Prostate gland (tissue), 2 donors: ENCODE results near the gene ADAM10. TPM values are rescaled to one million over a fixed set of nuclear protein-coding genes. Genes with fewer than 3 reads are reported as not detected.

Experiments used
- DNase-seq: peaks from one replicate; pipeline ENCODE4 v3.0.0-alpha.2; 2019; ENCODE audit warnings: low spot score
- H3K27ac ChIP-seq, 2 donors: fragments of 200-600 bp; sonication (generic); 2 replicates each; pipeline ENCODE4 v1.5.1; 2017 to 2019
- H3K27me3 ChIP-seq: fragments of 200-600 bp; sonication (generic); replicated peaks from 2 replicates; pipeline ENCODE4 v1.5.1; 2019; ENCODE audit not compliant: insufficient read depth
- H3K36me3 ChIP-seq, 2 donors: fragments of 200-600 bp; sonication (generic); 1 replicate in 1 of 2; 2 replicates in 1 of 2; pipeline versions ENCODE4 v1.5.1 to v1.8.1; 2017 to 2019
- H3K4me1 ChIP-seq: fragments of 200-600 bp; sonication (generic); replicated peaks from 2 replicates; pipeline ENCODE4 v1.5.1; 2019
- H3K4me3 ChIP-seq, 2 donors: fragments of 200-600 bp; sonication (generic); 2 replicates each; pipeline ENCODE4 v1.5.1; 2017 to 2019
- H3K9me3 ChIP-seq: fragments of 200-600 bp; sonication (generic); 2 replicates; pipeline ENCODE4 v1.5.1; 2017
- CTCF ChIP-seq, 4 experiments: fragments of 200-600 bp in 2 of 4; fragments of 450-650 bp in 2 of 4; sonication (generic) in 2 of 4; IDR thresholded peaks; 1 replicate in 3 of 4; 2 replicates in 1 of 4; pipeline ENCODE4 v1.5.1; 2016 to 2019; ENCODE audit warnings: antibody characterized with exemption in 4 of 4, mild to moderate bottlenecking in 2 of 4, moderate library complexity in 2 of 4
- POLR2A ChIP-seq: fragments of 450-650 bp; IDR thresholded peaks from one replicate; pipeline ENCODE4 v1.6.1; 2016; ENCODE audit warnings: antibody characterized with exemption, mild to moderate bottlenecking
- POLR2AphosphoS5 ChIP-seq: sonication (generic); formaldehyde crosslinking; IDR thresholded peaks from one replicate; pipeline ENCODE4 v1.6.1; 2017; ENCODE audit warnings: antibody characterized with exemption
- WGBS: methylation state at CpG from one replicate; pipeline ENCODE4 v1.1.5; 2018; 5-methylcytosine and 5-hydroxymethylcytosine counted together
- intact Hi-C: fragments of 100-400 bp; cut with DNase I; formaldehyde crosslinking; loops from one replicate; pipeline ENCODE4 v1.14.2; 2022
- total RNA-seq, 2 donors: library from RNA; depleted of rRNA; stranded (reverse); fragments of >200 nt; gene quantifications; one replicate each; pipeline ENCODE4 v1.1.0, GENCODE V29; 2016

Gene ADAM10
- total RNA-seq, 2 donors from 2014 or later, result 74.4 to 95.0 TPM

GRCh38 chr15:58597943-58598828 lies 151.3 kb downstream of the ADAM10 start:
- Histone ChIP-seq H3K27ac (no peak overlapping the region), H3K4me1 (no peaks in the 10 kb centered on the region), H3K9me3 (no peaks in the 10 kb centered on the region), H3K36me3 (no peaks in the 10 kb centered on the region), H3K27me3 (no peaks in the 10 kb centered on the region), H3K4me3 (no peak overlapping the region)
- no peak for TF ChIP-seq POLR2A
- TF ChIP-seq POLR2AphosphoS5, result no peak
- TF ChIP-seq CTCF (IDR thresholded peaks at IDR 0.05), result no peak
- no peak for DNase-seq
- 87% methylated on average over 4 of the region's 4 CpGs for WGBS
- intact Hi-C loops, result no loop called here

- H3K27me3 ChIP-seq, result no peaks in the 10 kb centered on the region
- WGBS, result 68% methylated on average over 3 of the region's 3 CpGs
- H3K36me3 ChIP-seq, result no peaks in the 10 kb centered on the region
- no peaks in the 10 kb centered on the region for H3K9me3 ChIP-seq
- DNase-seq, result no peak
- H3K4me1 ChIP-seq, result no peaks in the 10 kb centered on the region
- TF ChIP-seq POLR2AphosphoS5 (no peak), CTCF (IDR thresholded peaks at IDR 0.05) (no peak), POLR2A (no peak)
- intact Hi-C loops, result no loop called here
- H3K27ac ChIP-seq, result no peak overlapping the region
- H3K4me3 ChIP-seq, result no peak overlapping the region
Observed at GRCh38 chr15:58595516-58596263, 153.8 kb downstream of the ADAM10 start.

- Histone ChIP-seq H3K9me3 (no peaks in the 10 kb centered on the region), H3K4me3 (no peak overlapping the region), H3K27me3 (no peaks in the 10 kb centered on the region), H3K36me3 (no peaks in the 10 kb centered on the region), H3K27ac (no peak overlapping the region), H3K4me1 (no peaks in the 10 kb centered on the region)
- no peak for TF ChIP-seq POLR2A
- TF ChIP-seq POLR2AphosphoS5, result no peak
- whole genome bisulfite sequencing, result 90% methylated on average over 1 of the region's 1 CpG
- no peak for DNase-seq
- intact Hi-C loops, result no loop called here
Observed at GRCh38 chr15:58594898-58595297, 154.6 kb downstream of the ADAM10 start.

- 95% methylated on average over 1 of the region's 1 CpG for WGBS
- no peaks in the 10 kb centered on the region for H3K4me1 ChIP-seq
- H3K9me3 ChIP-seq, result no peaks in the 10 kb centered on the region
- no peaks in the 10 kb centered on the region for H3K36me3 ChIP-seq
- no peak for DNase-seq
- TF ChIP-seq POLR2A (no peak), POLR2AphosphoS5 (no peak), CTCF (IDR thresholded peaks at IDR 0.05) (no peak)
- H3K4me3 ChIP-seq, result no peak overlapping the region
- intact Hi-C loops, result no loop called here
- H3K27ac ChIP-seq, result no peak overlapping the region
- H3K27me3 ChIP-seq, result no peaks in the 10 kb centered on the region
Observed at GRCh38 chr15:58593870-58594269, 155.6 kb downstream of the ADAM10 start.

- Histone ChIP-seq H3K36me3 (no peaks in the 10 kb centered on the region), H3K27me3 (no peaks in the 10 kb centered on the region), H3K4me3 (no peak overlapping the region), H3K27ac (no peak overlapping the region), H3K9me3 (no peaks in the 10 kb centered on the region), H3K4me1 (no peaks in the 10 kb centered on the region)
- WGBS, result 33% methylated on average over 1 of the region's 1 CpG
- TF ChIP-seq POLR2A (no peak), CTCF (IDR thresholded peaks at IDR 0.05) (no peak), POLR2AphosphoS5 (no peak)
- intact Hi-C loops, result no loop called here
- no peak for DNase-seq
Observed at GRCh38 chr15:58590926-58591325, 158.6 kb downstream of the ADAM10 start.
